LNCaP clone FGC (cell line): ENCODE results near the gene KRTAP5-7.
"Not testable (repeated sequence)": the region's sequence is repeated elsewhere in the genome, so short reads cannot be mapped to it uniquely, and the experiment has no call there.

ENCODE experiments used
- DNase-seq: peaks from one replicate; pipeline ENCODE4 v3.0.0-alpha.2; 2011; ENCODE audit warnings: low read depth
- H3K4me3 ChIP-seq: 2 replicates; pipeline ENCODE4 v1.5.1; 2011; ENCODE audit warnings: mild to moderate bottlenecking, low read depth, low read length, control low read depth
- TF ChIP-seq, protein P1 (sequence below): IDR thresholded peaks from 2 replicates; pipeline ENCODE4 v1.5.1; 2012; ENCODE audit warnings: mild to moderate bottlenecking; ENCODE audit not compliant: control insufficient read depth, insufficient read depth; ENCODE audit errors: extremely low read depth

The KRTAP5-7 gene

DNA sequence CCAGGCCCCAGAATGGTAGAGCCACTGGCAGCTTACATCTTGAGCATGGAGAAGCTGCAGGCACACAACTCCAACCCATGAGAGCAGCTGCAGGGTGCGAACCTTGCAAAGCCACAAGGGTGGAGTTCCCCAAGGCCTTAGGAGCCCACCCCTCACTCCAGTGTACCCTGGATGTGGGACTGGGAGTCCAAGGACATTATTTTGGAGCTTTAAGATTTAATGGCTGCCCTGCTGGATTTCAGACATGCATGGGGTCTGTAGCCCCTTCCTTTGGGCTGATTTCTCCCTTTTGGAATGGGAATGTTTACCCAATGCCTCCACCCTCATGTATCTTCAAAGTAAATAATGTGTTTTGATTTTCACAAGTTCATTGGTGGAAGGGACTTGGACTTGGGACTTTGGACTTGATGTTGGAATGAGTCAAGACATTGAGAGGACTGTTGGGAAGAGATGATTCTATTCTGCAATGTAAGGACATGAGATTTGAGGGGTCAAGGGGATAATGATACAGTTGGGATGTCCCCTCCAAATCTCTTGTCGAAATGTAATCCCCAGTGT, 1.1 kb upstream of the KRTAP5-7 start:
- TF ChIP-seq, protein P1, sequence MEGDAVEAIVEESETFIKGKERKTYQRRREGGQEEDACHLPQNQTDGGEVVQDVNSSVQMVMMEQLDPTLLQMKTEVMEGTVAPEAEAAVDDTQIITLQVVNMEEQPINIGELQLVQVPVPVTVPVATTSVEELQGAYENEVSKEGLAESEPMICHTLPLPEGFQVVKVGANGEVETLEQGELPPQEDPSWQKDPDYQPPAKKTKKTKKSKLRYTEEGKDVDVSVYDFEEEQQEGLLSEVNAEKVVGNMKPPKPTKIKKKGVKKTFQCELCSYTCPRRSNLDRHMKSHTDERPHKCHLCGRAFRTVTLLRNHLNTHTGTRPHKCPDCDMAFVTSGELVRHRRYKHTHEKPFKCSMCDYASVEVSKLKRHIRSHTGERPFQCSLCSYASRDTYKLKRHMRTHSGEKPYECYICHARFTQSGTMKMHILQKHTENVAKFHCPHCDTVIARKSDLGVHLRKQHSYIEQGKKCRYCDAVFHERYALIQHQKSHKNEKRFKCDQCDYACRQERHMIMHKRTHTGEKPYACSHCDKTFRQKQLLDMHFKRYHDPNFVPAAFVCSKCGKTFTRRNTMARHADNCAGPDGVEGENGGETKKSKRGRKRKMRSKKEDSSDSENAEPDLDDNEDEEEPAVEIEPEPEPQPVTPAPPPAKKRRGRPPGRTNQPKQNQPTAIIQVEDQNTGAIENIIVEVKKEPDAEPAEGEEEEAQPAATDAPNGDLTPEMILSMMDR, result no peak
- no peak for DNase-seq
- H3K4me3 ChIP-seq, result no peak overlapping the region

DNA sequence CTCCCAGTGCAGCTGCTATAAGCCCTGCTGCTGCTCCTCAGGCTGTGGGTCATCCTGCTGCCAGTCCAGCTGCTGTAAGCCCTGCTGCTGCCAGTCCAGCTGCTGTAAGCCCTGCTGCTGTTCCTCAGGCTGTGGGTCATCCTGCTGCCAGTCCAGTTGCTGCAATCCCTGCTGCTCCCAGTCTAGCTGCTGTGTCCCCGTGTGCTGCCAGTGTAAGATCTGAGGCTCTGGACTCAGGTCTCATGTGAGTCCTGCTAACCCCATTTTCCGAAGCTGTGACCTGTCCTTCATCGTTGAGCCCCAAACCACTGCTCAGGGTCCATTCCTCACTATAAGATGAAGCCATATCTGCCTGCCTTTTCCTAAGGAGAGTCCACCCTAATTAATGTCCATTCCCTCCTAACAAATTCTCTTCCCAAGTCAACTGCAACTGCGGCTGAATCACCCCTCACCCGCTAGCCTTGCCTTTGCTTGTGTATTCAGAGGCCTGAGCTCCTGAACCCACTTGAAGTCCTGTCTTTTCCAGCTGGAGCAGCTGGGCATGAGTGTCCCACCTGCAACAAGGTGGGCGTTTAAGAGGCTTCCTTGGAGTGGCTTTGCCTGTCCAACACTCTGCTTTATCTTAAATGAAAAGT, 626 bp downstream of the KRTAP5-7 start:
- no peak for DNase-seq
- H3K4me3 ChIP-seq, result no peak overlapping the region
- TF ChIP-seq, protein P1, result no peak

DNA sequence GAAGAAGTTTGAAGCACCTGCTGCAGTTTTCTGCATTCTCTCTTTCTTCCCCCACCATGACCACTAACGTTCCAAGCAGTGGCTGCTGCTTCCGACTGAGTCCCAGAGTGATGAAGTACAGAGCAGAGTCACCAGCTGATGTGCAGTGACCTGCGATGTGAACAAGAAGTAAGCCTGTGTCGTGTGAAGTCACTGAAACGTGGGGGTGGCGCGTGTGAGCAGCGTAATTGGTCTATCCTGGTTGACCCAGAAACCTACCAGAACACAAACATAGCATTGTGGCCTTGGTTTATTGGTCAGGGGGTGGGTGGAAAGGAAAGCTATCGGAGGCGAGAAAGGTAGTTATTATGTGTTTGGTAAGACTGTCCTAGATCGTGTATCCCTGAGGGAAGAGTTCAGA, 3.5 kb downstream of the KRTAP5-7 start:
- DNase-seq, result no peak
- no peak overlapping the region for H3K4me3 ChIP-seq
- TF ChIP-seq, protein P1, result no peak

DNA sequence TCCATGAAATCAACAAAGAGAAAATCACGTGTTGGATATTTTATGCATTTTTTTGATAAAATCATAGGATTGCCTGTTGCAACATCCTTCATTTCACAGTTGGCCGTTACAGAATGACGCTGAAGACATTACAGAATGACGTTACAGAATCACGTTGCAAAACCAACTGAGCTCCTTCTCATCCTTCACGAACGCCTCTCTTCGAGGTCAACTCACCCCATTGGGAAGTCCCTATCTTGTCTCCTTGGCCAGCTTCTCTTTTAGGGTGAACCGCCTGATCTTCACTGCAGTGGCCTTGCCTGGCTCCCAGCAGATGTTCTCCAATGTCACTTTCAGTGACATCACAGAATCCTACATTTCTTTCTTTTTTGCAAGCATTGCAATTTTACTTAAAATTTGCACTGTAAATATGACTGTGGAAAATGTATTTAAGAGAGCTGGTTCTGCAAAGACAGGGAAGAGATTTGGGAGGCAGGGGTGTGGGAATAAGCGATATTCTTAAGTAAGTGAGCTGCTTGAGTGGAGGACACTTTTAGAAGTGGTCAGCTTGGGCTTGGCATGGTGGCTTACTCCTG, 5.1 kb downstream of the KRTAP5-7 start:
- TF ChIP-seq, protein P1, result no peak
- no peak overlapping the region for H3K4me3 ChIP-seq
- DNase-seq, result no peak

DNA sequence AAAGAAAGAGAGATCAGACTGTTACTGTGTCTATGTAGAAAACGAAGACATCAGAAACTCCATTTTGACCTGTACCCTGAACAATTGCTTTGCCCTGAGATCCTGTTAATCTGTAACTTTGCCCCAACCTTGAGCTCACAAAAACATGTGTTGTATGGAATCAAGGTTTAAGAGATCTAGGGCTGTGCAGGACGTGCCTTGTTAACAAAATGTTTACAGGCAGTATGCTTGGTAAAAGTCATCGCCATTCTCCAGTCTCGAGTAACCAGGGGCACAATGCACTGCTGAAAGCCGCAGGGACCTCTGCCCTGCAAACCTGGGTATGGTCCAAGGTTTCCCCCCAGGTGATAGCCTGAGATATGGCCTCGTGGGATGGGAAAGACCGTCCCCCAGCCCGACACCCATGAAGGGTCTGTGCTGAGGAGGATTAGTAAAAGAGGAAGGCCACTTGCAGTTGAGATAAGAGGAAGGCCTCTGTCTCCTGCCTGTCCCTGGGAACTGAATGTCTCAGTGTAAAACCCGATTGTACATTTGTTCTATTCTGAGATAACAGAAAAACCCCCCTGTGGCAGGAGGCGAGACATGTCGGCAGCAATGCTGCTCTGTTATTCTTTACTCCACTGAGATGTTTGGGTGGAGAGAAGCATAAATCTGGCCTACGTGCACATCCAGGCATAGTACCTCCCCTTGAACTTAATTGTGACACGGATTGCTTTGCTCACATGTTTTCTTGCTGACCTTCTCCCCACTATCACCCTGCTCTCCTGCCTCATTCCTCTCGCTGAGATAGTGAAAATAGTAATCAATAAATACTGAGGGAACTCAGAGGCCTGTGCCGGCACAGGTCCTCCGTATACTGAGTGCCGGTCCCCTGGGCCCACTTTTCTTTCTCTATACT, 7.9 kb downstream of the KRTAP5-7 start:
- not testable (repeated sequence) for DNase-seq, H3K4me3 ChIP-seq

DNA sequence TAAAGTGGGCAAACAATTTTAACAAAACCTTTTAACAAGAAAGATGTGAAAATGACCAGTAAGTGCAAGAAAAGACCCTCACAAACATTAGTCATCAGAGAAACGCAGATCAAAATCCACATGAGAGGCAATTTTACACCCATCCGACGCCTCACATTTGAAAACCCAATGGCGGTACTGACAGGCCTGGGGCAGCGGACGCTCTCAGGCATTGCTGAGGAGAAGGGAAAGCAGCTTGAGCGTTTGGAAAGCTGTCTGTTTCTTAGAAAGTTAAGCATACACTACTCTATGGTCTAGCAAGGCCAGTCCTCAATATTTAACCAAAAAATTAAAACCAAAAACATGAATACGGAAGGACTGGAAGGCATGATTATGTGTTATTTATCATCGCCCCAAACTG, 8.8 kb downstream of the KRTAP5-7 start:
- no peak overlapping the region for H3K4me3 ChIP-seq
- DNase-seq, result no peak
- TF ChIP-seq, protein P1, result no peak

DNA sequence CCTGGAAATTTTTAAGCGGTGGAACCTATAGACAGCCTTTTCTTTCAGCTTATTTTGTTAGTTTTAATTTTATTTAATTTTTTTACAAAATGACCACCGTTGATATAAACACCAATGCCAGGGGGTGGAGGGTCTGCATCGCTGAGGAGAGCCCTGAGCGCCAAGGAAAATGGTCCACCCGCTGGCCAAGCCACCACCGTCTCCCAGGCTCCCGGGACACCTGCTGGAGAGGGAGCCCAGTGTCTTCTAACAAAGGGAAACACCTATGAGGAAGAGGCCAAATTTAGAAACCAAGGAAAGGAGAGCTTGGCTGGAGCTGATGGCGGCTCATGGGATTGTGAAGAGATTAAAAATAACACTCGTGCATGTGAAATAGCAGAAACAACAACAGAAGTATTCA, 10.5 kb downstream of the KRTAP5-7 start:
- TF ChIP-seq, protein P1, result no peak
- DNase-seq, result no peak
- H3K4me3 ChIP-seq, result no peak overlapping the region

DNA sequence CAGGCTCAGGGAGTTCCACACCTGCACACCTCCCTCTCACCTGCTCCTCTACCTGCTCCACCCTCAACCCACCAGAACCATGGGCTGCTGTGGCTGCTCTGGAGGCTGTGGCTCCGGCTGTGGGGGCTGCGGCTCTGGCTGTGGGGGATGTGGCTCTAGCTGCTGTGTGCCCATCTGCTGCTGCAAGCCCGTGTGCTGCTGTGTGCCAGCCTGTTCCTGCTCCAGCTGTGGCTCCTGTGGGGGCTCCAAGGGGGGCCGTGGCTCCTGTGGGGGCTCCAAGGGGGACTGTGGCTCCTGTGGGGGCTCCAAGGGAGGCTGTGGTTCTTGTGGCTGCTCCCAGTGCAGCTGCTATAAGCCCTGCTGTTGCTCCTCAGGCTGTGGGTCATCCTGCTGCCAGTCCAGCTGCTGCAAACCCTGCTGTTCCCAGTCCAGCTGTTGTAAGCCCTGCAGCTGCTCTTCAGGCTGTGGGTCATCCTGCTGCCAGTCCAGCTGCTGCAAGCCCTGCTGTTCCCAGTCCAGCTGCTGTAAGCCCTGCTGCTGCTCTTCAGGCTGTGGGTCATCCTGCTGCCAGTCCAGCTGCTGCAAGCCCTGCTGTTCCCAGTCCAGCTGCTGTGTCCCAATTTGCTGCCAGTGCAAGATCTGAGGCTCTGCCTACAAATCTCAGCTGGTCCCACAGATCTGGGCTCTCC, 11.1 kb downstream of the KRTAP5-7 start, which contains the start of gene KRTAP5-8:
Gene KRTAP5-8 (plus strand): TSS at position 49 of the 689 bp plus-strand sequence. CDS start 31 bp downstream, at position 80.
- DNase-seq, H3K4me3 ChIP-seq: not testable (repeated sequence)
